NCI-H226 (cell line): Measurements from ENCODE around the gene TTLL5.
A peak's percentile ranks its signal among the peaks of the same experiment; 100 is the strongest.

Source experiments
- DNase-seq: peaks from one replicate; pipeline ENCODE4 v3.0.0-alpha.2; 2015

The TTLL5 gene

DNA sequence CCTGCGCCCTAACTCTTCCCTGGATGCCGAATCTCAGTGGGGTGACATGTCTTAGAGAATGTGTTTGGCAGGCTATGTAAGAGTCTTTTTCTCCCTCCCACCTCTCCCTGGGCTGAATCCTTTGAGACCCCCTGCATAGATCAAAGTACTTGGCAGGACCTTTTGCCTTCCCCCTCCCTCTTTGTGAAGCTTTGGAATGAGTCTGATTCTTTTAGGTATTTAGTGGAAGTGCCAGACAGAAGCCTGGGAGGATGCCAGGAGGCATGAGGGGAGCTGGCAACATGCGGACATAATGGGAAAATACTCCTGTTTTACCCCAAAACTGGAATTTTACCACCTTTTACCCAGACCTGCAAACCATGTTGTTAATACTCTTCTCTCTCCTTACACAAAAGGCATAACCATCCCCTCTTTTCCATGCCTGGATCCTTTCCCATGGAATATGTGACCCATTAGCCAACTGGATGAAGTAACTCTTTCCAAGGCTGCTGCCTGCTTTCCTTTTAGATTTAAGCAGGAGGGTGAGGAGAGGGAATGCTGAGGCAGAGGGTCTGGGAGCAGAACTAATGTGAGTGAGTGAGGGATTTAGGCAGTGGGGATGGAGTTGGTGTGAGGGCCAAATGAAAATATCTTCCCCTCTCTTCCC lies 41.7 kb downstream of the TTLL5 start:
- DNase-seq: no peak

DNA sequence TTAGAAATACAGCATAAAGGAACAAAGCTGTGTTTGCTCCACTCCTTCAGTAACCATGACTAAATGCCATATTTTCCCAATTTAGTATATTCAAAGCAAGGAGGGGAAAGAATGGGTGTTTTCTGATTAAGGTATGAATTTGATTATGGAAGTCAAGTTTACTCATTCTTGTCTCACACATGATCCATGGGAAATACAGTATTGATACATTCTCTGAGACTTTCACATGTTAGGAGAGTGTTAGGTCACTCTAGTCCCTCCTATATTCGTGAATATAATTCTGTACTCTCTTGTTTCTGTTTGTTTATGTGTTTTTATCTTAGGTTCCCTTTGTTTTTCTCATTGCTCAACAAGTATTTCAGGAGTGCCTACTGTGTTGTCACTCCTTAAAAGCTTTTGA lies 42.4 kb downstream of the TTLL5 start:
- no peak for DNase-seq

DNA sequence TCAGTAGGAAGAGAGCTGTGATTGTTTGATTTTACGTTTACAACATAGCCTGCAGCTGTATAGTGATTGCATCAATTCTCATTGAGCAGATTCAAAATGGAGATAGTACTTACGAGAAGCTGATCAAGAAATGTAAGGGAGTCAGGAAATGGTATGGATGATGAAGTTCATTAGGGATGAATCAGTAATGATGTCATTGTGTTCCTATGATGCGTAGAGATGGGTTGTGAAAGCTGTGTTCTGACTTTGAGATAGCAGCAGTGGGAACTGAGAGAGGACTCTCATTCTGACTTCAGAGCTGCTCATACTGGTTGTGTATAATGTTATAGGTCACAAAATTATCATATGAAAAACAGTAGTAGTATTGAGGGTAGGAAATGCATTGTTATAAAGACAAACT lies 44.0 kb downstream of the TTLL5 start:
- no peak for DNase-seq

DNA sequence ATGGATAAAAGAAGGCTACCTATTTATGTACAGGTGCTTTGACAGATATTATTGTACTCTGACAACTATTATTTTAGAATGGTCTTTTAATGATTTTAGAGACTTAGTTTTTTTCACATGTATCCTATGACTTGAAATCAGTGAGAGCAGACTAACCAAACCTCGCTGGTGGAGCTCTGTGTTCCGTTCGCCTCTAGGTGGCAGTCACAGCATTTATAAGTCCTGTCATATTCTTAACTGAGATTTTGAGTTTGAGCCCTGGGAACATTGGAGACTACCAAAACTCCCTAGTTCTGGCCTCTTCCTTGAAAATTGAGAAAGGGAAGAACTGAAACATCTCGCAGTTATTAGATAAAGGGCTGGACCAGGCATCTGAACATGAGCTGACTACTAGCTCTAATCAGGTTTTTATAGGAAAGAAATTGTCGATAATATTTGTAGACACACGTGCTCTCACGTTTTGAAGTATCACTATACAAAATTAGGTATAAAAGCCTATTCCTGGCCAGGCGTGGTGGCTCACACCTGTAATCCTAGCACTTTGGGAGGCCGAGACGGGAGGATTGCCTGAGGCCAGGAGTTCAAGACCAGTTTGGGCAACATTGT lies 48.3 kb downstream of the TTLL5 start:
- no peak for DNase-seq

DNA sequence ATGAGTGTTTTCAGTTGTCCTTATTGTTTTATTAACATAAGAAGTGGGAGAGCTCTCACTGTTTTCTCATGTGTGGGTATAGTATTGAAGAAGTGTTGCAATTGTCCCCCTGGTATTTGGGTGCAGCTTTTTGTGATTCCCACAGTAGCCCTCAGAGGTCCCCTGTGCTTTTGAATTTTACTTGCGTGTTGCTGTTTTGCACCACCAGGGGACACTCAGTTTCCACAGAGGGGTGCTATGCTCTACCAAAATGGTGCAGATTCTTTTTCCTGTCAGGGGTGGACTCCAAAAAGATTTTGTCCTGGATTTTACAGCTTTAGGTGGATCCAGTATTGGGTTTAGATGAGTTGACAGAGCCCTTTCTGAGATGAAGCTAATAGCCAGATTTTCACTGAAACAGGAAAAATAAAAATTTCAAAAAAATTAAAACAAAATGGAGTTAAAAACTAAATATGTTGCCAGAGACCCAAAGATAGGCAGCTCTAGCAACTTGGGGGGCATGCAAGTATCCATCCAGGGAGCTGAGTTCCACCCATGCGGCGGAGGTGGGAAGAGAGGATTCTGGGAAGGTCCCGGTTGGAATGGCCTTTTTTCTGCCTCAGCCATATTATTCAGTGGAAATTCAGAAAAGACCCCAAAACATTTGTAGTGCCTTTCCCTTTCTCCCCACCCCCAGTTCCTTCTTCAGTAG lies 50.2 kb downstream of the TTLL5 start:
- DNase-seq: peak; percentile 58

DNA sequence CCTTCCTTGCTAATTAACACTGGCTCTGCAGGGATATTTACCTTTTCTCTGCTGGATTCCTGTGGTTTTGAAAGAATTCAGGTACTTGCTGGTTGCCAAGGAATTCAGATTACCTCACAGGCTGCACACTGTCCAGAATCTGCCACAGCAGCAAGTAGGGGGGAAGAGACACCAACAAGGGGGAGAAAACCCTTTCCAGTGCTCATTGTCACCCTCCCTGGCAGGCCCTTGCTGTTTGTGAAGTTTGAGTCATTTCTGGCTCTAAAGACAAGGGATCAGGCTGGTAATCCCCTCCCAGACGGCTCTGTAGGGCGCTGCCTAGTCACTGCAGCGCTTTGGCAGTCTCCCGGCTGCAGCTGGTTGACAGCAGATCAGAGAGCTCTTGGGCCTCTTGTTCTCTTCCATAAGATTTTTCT lies 50.8 kb downstream of the TTLL5 start:
- DNase-seq: peak; percentile 88

DNA sequence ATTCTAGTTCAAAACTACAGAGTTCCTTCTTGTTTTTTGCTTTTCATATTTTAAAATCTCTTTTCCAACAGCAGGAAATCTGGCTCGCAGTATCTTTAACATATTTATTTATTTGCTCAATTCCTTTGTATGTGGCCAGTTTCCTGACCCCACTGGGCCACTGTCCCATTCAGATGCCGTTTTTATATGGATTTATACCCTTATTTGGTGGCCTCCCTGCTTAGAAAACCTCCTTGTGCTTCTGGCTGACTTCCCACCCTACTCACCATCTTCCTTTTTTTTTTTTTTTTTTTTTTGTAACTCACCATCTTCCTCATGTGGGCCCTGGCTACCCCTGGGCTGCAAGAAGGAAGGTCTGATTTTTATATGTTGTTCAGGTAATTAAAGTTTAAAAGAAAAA lies 53.9 kb downstream of the TTLL5 start:
- no peak for DNase-seq

DNA sequence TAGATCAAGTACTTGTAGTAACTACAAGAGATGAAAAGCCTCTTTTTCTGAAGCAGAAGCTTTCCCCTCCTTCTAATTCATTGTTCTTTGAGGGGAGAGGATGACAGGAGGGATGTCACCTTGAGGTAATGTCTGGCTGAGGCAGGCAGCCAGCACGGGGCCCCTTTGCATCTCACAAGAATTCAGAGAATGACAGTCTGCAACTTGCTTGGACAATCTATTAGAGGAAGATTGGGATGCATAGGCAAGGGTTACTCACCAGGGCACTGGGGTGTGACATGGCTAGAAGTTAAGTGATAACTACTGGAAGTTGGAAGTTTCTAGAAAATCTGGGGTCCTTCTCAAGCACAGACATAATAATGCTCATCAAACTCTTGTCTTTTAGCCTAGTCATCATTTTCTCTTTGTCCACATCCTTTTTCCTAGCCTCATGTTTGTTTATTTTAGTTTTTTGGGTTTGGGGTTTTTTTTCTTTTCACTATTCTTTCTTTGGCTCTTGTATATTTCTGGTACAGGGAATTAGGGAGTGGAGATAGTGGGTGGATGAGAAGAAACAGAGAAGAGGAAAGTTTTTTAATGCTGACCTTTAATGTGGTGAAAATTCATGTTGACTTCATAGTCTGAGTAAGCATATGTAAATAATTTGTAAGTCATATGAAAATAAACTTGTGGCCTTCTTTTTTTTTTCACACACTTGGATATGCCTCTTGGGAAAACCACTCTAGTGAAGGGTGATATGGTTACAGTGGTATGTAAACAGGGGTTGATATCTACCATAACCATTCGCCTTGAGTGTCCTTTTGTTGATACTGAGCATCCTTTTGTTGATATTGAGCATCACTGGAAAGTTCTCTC lies 55.1 kb downstream of the TTLL5 start:
- DNase-seq: no peak

DNA sequence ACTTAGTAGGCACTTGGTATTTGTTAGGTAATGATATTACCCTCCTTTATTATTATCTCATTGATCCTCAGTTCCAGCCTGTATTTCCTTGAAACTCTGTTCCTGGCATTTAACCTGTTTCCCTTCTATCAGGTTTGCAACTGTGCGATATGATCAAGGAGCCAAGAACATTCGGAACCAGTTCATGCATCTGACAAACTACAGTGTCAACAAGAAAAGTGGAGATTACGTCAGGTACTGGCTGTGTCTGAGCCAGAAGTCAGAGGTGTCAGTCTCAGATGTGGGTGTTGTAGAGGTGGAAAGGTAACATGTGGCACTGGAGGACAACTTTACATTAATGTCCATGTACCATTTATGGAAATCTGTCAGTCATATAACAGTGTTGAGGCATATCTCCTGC lies 56.7 kb downstream of the TTLL5 start:
- DNase-seq: no peak

DNA sequence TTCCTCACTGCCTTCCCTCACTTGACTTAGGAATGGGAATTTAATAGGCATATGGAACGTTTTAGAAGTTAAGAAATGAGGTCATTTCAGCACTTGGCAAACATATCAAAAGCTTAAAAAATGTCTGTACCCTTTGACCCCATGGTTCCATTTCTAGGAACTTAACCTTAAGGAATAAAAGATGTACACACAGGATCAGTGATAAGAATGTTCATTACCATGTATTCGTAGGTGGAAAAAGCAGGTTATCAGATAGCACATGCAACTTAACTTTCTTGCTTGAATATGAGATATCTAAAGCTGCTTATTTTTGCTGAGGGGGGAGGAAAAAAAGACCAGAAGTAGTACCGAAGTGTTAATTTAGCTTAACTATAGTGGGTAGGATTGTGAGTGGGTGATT lies 57.2 kb downstream of the TTLL5 start:
- DNase-seq: no peak

DNA sequence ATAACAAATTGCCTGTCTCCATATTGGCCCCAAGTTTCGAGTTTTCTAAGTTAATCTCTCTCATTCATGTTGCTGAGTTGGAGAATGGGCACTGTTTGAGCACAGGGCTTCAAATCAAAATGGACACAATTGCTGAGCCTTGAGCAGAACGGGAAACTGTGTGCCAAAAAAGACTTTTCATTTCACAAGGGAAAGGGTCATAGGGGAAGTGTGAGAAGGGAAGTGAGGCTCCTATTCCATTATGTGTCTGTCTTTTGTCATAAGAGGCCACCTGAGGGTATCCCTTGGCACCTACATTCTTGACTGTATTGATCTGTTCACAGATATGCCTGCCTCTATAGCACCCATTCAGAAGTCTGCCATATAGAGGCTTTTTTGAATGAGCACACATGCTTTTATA lies 59.1 kb downstream of the TTLL5 start:
- DNase-seq: no peak

DNA sequence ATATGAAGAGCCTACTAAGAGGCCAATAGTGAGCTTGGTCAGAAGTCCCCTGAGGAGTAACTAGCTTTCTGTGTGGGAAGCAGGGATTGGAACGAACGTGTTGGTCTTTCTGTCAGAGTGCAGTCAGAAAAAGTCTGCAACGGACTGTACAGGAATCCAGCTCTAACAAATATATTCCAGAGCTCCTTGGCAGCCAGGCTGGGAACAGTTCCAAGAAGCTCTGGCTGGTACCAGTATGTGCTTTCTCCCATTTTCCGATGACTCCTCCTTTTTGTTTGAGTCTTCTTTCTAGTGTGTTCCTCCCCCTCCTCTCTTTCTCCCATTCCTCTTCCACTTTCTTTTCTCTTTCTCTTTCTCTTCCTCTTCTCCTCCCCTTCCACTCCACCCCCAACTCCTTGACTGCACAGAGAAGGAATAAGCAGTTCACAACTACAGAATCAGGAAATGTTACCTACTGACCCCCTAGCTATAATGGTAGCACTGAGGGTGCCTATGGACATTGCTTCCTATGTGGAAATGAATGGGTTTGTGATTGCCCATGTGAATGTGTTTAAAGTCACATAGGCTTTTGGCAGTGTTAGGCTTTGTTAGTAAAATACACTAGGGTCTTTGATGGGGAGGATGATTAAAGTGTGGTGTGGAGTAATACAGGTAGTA lies 59.9 kb downstream of the TTLL5 start:
- DNase-seq: peak; percentile 85

DNA sequence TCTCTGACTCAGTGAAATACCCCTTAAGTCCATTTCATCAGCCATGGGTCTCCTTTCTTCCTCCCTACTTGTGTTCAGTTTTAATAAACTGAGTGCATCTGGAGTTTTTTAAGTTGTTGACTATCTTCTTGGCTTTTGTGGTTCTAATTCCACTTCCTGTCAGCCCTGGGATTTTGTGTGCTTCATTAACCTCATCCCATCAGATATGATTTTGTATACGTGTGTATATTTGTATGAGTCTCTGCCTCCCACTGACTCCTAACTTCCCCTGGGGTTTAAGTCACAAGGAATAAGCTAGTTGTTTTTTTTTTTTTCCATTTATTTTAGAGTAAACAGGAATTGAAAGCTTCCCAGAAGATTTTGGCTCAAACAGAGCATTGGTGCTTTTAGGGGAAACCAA lies 62.7 kb downstream of the TTLL5 start:
- no peak for DNase-seq

DNA sequence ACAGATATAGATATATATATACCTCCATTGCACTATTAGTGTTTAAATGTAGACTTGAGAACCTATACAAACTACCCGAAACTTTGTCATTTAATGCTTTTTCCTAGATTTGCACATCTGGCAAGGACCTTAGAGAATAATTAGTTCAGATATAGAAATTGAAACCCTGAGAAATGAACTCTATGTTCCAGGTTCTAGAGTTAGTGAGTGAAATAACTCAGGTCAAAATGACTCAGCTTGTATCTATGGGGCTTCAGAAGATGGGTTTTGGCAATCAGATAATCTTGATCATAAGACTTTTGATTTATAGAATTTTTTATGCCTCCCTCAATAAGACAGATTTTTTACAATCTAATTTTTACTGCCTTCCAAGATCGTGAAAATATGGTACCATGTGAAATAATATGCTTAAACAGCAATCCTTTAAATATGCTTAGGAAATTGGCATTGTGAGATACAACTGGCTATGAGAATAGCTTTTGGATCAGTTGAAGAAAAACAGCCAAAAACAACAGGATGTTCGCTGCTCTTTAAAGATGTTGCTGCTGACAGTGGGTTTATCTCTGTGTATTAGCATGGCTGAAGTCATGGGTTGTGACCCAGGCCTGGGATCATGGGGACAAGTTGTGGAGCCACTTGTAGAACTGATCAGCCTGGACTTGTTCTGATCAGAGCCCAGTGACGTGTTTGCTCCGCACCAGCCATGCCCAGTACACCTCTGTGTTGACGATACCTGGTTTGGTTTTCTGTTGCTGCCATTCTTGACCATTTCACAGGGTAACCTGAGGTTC lies 63.6 kb downstream of the TTLL5 start:
- no peak for DNase-seq

DNA sequence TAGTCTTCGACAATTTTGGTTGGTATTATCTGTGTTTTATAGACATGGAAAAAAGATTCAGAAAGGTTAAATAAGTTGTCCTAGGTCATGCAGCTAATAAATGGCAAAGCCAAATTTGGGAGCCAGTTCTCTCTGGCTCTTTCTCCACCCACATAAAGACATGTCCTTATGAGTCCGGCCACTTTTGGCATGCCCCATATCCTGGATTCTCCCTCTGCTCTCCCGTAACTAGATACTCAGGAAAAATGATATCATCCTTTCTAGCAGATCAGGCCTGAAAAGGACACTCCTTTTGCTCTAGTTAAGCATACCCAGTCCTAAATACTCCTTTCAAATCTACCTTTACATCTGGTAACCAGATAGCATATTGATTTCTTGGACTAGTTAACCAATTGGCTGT lies 64.4 kb downstream of the TTLL5 start:
- no peak for DNase-seq

DNA sequence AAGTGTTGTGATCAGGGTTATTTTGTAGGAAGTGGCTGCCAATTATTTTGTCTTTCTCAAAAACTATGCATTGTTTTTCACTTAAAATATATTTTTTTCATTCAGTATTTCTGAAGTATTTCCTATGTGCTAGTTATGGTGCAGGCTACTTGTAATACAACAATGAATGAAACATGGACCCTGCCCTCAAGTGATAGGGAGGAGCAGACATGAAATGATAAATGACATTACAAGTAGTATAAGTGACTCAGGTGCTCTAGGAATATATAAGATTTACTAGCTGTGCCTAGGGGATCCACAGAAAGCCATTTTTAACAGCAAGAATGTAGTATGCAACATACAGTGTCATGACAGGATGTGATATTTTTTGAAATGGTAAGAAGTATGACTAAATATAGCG lies 65.3 kb downstream of the TTLL5 start:
- no peak for DNase-seq

DNA sequence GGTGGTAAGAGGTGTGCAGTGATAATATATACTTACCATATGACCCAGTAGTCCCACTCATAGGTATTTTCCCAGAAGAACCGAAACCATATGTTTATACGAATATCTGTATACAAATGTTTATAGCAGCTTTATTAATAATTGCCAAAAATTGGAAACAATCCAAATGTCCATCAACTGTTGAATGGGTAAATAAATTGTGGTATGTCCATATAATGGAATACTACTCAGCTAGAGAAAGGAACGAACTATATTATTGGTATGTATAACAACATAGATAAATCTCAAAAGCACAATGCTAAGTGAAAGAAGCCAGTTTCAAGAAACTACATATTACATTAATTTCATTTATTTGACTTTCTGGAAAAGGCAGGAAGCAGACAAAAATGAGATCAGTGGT lies 66.1 kb downstream of the TTLL5 start:
- no peak for DNase-seq

DNA sequence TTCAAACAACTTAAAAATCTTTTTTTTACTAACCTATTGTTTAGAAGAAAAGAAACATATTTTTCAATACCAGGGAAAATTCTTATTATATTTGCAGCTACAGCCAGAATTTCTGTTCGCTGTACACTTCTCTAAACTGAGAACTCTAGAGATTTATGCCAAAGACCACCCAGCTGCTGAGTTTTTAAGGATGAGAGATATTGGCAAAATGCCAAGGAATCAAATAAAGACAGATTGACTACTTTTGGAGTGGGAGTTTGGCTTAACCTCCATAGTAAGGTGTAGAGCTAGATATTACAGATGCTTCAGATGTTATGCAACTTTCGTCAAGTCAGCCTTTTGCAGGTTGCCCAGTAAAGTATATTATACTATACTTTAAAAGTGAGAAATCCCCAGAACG lies 71.8 kb downstream of the TTLL5 start:
- DNase-seq: no peak

DNA sequence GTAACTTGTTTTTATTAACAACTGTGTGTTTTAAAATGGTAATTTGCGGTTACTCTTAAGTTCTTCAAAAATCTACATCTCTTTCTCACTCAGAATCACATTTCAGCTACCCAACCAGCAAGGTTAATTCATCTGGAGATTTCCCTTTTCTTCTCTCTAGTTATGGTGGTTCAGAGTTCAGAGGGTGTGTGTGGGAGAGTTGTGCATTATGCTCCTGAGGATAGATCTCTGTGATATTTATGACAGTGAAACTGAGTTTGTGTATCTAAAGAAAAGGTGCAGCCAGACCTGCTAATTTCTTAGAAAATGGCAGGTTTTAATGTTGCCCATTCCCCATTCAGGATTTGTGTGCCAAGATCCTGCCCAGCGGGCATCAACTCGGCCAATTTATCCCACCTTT lies 73.8 kb downstream of the TTLL5 start:
- DNase-seq: no peak

DNA sequence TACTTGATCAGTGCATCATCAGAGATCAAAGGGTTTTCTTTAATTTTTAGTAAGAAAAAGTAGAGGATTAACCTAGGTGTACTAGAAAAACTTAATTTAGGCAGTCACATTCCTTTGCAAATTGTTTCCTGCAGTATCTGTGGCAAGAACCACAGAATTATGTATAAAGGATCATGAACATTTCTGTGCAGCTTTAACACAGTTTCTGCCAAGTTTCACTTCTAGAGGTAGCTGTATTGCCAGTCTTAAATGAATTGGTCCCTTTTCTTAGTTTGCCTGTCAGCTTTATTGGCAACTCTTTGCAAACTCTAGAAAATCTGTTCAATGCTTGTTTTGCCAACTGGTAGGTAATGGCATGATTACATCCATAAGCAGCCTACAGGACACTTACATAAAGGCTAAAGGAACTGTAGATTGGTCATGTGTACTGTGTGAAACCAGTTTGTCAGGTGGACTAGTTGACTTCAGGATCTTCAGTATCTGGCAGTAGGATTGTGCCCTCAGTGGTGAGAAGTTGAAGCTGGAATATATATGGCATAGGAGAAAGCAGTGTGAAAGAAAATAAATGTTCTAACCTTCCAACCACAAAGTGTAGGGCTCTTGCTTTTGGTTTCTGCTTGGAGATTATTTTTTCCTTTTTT lies 75.9 kb downstream of the TTLL5 start:
- no peak for DNase-seq

DNA sequence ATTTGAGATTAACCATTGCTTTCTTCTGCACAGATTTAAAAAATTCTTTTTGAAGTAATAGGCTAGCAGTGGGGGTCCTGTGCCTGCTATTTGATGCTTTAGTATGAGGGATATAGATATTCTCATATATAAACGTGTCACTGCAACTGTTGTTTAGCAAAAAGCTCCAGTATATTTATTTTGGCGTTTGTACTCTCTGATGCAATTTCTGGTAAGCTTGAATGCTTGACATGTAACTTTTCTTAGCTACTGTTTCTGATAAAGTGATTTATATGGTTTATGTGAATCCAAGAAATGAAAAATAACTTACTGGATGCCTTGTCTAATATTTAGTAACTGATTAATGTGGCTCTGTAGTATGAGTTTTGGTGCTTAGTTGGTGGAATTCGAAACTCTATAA lies 77.1 kb downstream of the TTLL5 start:
- DNase-seq: no peak

DNA sequence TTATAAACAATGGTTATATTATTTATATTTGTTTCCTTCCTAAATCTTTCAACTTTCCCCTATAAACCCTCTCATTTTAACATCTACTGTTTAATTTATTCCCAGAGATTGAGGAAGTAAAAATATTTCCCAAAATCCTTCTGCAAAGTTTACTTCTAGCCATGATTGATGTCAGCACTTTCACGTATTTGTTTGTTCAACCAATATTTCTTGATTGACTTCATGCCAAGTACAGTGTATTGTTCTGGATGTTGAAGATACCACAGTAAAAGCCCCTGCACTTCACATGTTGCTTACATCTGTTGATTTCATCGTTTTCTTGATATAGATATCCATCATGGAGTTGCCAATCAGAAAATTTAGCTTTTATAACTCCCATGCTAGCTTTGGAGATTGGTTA lies 81.8 kb downstream of the TTLL5 start:
- no peak for DNase-seq
